NOMO-1 (cell line): Measurements from ENCODE around the gene RPL36AL.
A peak's percentile ranks its signal among the peaks of the same experiment; 100 is the strongest.
"Not testable (repeated sequence)": the region's sequence is repeated elsewhere in the genome, so short reads cannot be mapped to it uniquely, and the experiment has no call there.

Experiments
- DNase-seq, 2 experiments: peaks; one replicate each; lab custom pipeline; 2025; ENCODE audit not compliant: unreplicated experiment in 2 of 2; lab: John Stamatoyannopoulos, UW

RPL36AL gene

GRCh38 chr14:49620182-49621113 lies at the start of gene RPL36AL, which contains the start of gene MGAT2:
Gene RPL36AL (minus strand): TSS chr14:49620626. CDS start chr14:49619104, 1,522 bp downstream.
Gene MGAT2 (plus strand): TSS chr14:49620799. CDS start chr14:49621269, 470 bp downstream.
- peak; percentile 95 to 99 for DNase-seq

GRCh38 chr14:49659526-49660455 lies 39.4 kb upstream of the RPL36AL start:
- DNase-seq, result no peak

- not testable (repeated sequence) for DNase-seq
These were observed 37.1 kb upstream of the RPL36AL start for GRCh38 chr14:49657500-49657899.

- DNase-seq, result no peak
These were observed 34.1 kb upstream of the RPL36AL start for GRCh38 chr14:49654511-49654910.

GRCh38 chr14:49653508-49653907 lies 33.1 kb upstream of the RPL36AL start:
- no peak for DNase-seq

- DNase-seq, result no peak
These were observed 21.7 kb upstream of the RPL36AL start for GRCh38 chr14:49642163-49642562.

- DNase-seq, result no peak
These were observed 21.3 kb upstream of the RPL36AL start for GRCh38 chr14:49641697-49642129.

- no peak for DNase-seq
These were observed 20.4 kb upstream of the RPL36AL start for GRCh38 chr14:49640540-49641417.

- no peak for DNase-seq
These were observed 17.2 kb upstream of the RPL36AL start for GRCh38 chr14:49637534-49638078.

- no peak for DNase-seq
These were observed 16.4 kb upstream of the RPL36AL start for GRCh38 chr14:49636866-49637265.

GRCh38 chr14:49634547-49635334 lies 14.3 kb upstream of the RPL36AL start, which contains the start of gene DNAAF2:
Gene DNAAF2 (minus strand): TSS chr14:49635244. CDS start chr14:49635149, 95 bp downstream.
- peak; percentile 52 to 77 for DNase-seq

- DNase-seq, result peak; percentile 86 to 87
These were observed 13.5 kb upstream of the RPL36AL start for GRCh38 chr14:49633640-49634546.

- no peak for DNase-seq
These were observed 3.8 kb upstream of the RPL36AL start for GRCh38 chr14:49623941-49624839.

GRCh38 chr14:49623387-49623786 lies 3.0 kb upstream of the RPL36AL start:
- DNase-seq, result no peak

GRCh38 chr14:49622022-49622607 lies 1.7 kb upstream of the RPL36AL start:
- no peak for DNase-seq

- peak; percentile 68 to 80 for DNase-seq
These were observed 872 bp upstream of the RPL36AL start for GRCh38 chr14:49621114-49621881.
